Fibroblast of lung (primary cell): ENCODE results near the gene SYDE1. TPM values are rescaled to one million over a fixed set of nuclear protein-coding genes. Genes with fewer than 3 reads are reported as not detected.

ENCODE experiments used
- DNase-seq, 2 donors: peaks; one replicate each; pipeline versions ENCODE4 v3.0.0 to v3.0.0-alpha.2; 2010; ENCODE audit warnings: low read depth in 2 of 2
- H2AFZ ChIP-seq: 2 replicates; pipeline ENCODE4 v1.5.1; 2012; ENCODE audit warnings: low read length, control low read depth, inconsistent platforms
- H3K27ac ChIP-seq: 2 replicates; pipeline ENCODE4 v1.5.1; 2011; ENCODE audit warnings: low read length, control low read depth; ENCODE audit not compliant: insufficient read depth
- H3K27me3 ChIP-seq: 2 replicates; pipeline ENCODE4 v1.5.1; 2011; ENCODE audit warnings: mild to moderate bottlenecking, low read length; ENCODE audit not compliant: control insufficient read depth, insufficient read depth
- H3K36me3 ChIP-seq: 2 replicates; pipeline ENCODE4 v1.5.1; 2011; ENCODE audit warnings: low read length; ENCODE audit not compliant: control insufficient read depth, insufficient read depth
- H3K4me1 ChIP-seq: 2 replicates; pipeline ENCODE4 v1.5.1; 2011; ENCODE audit warnings: low read length; ENCODE audit not compliant: control insufficient read depth, insufficient read depth; ENCODE audit errors: extremely low read depth
- H3K4me2 ChIP-seq: 2 replicates; pipeline ENCODE4 v1.5.1; 2011; ENCODE audit warnings: low read length, control low read depth; ENCODE audit not compliant: insufficient read depth; ENCODE audit errors: extremely low read depth
- H3K4me3 ChIP-seq, 4 experiments: fragments of 200-600 bp in 1 of 4; sonication (generic) in 1 of 4; replicated peaks in 1 of 4; 2 replicates each; pipeline ENCODE4 v1.5.1; 2011 to 2016; ENCODE audit warnings: low read length in 4 of 4, low read depth in 3 of 4, mild to moderate bottlenecking in 3 of 4, control low read depth in 2 of 4, inconsistent platforms in 1 of 4, mixed read lengths in 1 of 4; ENCODE audit not compliant: insufficient read depth in 1 of 4; ENCODE audit errors: control extremely low read depth in 1 of 4
- H3K79me2 ChIP-seq: 2 replicates; pipeline ENCODE4 v1.5.1; 2012; ENCODE audit warnings: mild to moderate bottlenecking, low read length, inconsistent platforms; ENCODE audit not compliant: control insufficient read depth, insufficient read depth
- H3K9ac ChIP-seq: 2 replicates; pipeline ENCODE4 v1.5.1; 2011; ENCODE audit warnings: mild to moderate bottlenecking, low read length, control low read depth; ENCODE audit not compliant: insufficient read depth
- H3K9me3 ChIP-seq: 2 replicates; pipeline ENCODE4 v1.5.1; 2012; ENCODE audit warnings: low read depth, low read length; ENCODE audit not compliant: control insufficient read depth, insufficient read depth
- H4K20me1 ChIP-seq: 2 replicates; pipeline ENCODE4 v1.5.1; 2011; ENCODE audit warnings: low read length; ENCODE audit not compliant: control insufficient read depth, insufficient read depth; ENCODE audit errors: extremely low read depth
- EZH2 ChIP-seq: IDR thresholded peaks from 2 replicates; pipeline ENCODE4 v1.5.1; 2012; ENCODE audit warnings: low read length, control low read depth, mild to moderate bottlenecking; ENCODE audit errors: missing control alignments
- polyA plus RNA-seq, 2 donors: library from polyadenylated mRNA; depleted of rRNA in 1 of 2; stranded (reverse) in 1 of 2; unstranded in 1 of 2; fragments of >200 nt; gene quantifications; 2 replicates each; pipeline ENCODE4 v1.2.1, GENCODE V29; 2011 to 2012; ENCODE audit warnings: missing spikeins in 1 of 2
- total RNA-seq: library from RNA; depleted of rRNA; stranded (reverse); fragments of >200 nt; gene quantifications from 2 replicates; pipeline ENCODE4 v1.2.1, GENCODE V29; 2014
- TF ChIP-seq, protein P1 (sequence below), 2 donors: IDR thresholded peaks in 1 of 2; conservative IDR thresholded peaks in 1 of 2; 1 replicate in 1 of 2; 2 replicates in 1 of 2; pipeline ENCODE4 v1.5.1; 2011 to 2012; ENCODE audit warnings: low read length in 2 of 2, control low read depth in 1 of 2, inconsistent platforms in 1 of 2, low read depth in 1 of 2, mild to moderate bottlenecking in 1 of 2

The SYDE1 gene
- total and polyA plus RNA-seq, 2 donors (not counting 1 experiment from before 2014, with no cell fraction given): 21.0 to 28.6 TPM

DNA sequence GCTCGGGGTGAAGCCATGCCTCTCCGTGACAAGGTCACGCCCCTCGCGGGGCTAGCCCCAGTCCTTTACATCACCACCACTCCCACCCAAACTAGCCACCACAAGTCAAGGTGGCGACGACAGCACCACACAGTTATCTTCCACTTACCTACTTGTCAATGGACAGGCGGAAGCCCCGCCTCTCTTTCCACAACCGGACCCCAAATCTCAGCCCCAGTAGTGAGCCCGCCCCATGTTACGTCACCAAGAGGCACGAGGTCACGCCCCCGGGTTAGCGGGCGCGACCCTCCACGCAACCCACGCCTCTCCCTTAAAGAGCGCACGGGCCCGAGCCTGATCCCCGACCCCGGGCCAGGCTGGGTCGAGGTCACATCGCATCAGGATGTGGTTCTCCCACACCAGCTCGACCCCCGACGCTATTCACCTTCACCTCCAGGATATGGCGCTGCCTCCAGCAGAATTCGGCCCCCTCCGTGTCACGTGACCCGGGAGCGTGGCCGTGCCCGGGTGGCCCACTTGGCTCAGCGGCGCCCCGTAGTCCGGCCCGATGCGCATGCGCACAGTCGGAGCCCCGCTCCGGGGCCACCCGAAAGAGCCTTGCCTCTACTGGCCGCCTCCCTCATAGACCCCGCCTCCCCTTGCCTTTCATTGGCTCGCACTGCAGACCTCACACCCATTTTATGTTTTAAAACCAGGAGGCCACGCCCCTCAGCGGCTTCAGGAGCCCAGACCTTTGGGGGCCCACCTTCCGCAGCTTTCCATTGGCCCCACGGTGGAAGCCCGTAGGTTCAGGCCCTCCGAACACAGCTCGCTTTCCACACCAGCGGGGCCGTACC, 18.2 kb downstream of the SYDE1 start:
- Histone ChIP-seq H3K4me2 (peak overlapping the region; percentile 81), H3K9me3 (no peaks in the 10 kb centered on the region), H3K4me3 (peak overlapping the region; percentile 82 to 95 (median 90)), H3K27me3 (no peaks in the 10 kb centered on the region), H2AFZ (peak overlapping the region; percentile 95), H4K20me1 (no peaks in the 10 kb centered on the region), H3K36me3 (peaks cover 5% of the 10 kb centered on the region), H3K79me2 (peaks cover 16% of the 10 kb centered on the region), H3K9ac (peak overlapping the region; percentile 81), H3K4me1 (peaks cover 8% of the 10 kb centered on the region), H3K27ac (peak overlapping the region; percentile 94)
- TF ChIP-seq EZH2: no peak
- TF ChIP-seq, protein P1, sequence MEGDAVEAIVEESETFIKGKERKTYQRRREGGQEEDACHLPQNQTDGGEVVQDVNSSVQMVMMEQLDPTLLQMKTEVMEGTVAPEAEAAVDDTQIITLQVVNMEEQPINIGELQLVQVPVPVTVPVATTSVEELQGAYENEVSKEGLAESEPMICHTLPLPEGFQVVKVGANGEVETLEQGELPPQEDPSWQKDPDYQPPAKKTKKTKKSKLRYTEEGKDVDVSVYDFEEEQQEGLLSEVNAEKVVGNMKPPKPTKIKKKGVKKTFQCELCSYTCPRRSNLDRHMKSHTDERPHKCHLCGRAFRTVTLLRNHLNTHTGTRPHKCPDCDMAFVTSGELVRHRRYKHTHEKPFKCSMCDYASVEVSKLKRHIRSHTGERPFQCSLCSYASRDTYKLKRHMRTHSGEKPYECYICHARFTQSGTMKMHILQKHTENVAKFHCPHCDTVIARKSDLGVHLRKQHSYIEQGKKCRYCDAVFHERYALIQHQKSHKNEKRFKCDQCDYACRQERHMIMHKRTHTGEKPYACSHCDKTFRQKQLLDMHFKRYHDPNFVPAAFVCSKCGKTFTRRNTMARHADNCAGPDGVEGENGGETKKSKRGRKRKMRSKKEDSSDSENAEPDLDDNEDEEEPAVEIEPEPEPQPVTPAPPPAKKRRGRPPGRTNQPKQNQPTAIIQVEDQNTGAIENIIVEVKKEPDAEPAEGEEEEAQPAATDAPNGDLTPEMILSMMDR (conservative IDR thresholded peaks at IDR 0.05 in 1 of 2, IDR thresholded peaks at IDR 0.05 in 1 of 2; ENCODE audit: low read depth in 1 of 2, low read length in 2 of 2): no peak
- peak; percentile 96 to 97 for DNase-seq

DNA sequence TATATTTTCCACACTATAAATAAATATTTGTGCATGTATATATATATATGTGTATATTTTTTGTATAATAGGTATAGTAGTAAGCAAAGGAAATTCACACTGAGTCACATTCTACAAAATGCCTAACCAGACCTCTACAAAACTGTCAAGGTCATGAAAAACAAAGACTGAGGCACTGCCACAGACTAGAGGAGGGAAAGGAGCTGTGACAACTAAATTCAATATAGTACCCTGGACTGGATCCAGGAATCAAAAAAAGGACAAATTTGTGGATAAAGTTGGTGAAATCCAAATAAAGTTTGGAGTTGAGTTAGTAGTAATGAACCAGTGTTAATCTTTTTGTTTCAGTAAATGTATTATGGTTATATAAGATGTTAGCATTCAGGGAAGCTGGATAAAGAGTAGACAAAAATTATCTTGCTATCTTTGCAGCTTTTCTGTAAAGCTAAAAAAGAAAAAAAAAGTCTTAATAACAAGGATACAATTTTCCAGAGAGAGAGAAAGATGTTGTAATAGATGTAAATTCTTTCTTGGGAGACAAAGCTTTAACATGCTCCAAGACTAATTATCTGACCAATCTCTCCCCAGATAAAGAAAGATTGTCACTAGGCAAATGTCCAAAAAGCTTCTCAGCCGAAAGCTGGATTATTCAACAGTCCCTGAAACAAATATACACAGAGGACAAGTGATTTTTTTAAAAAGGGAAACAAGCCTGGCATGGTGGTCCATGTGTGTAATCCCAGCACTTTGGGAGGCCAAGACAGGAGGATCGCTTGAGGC, 19.1 kb downstream of the SYDE1 start:
- H3K4me1 ChIP-seq: peaks cover 8% of the 10 kb centered on the region
- H3K4me3 ChIP-seq: peak overlapping the region in 3 of 4 experiments; percentile 31 to 61 (median 52)
- H3K36me3 ChIP-seq: peaks cover 5% of the 10 kb centered on the region
- H2AFZ ChIP-seq: no peak overlapping the region
- peaks cover 16% of the 10 kb centered on the region for H3K79me2 ChIP-seq
- H4K20me1 ChIP-seq: no peaks in the 10 kb centered on the region
- peak overlapping the region; percentile 94 for H3K27ac ChIP-seq
- TF ChIP-seq EZH2: no peak
- TF ChIP-seq, protein P1 (conservative IDR thresholded peaks at IDR 0.05 in 1 of 2, IDR thresholded peaks at IDR 0.05 in 1 of 2; ENCODE audit: low read depth in 1 of 2, low read length in 2 of 2): no peak
- no peak for DNase-seq
- no peak overlapping the region for H3K9ac ChIP-seq
- H3K27me3 ChIP-seq: no peaks in the 10 kb centered on the region
- H3K9me3 ChIP-seq: no peaks in the 10 kb centered on the region
- peak overlapping the region; percentile 71 for H3K4me2 ChIP-seq

DNA sequence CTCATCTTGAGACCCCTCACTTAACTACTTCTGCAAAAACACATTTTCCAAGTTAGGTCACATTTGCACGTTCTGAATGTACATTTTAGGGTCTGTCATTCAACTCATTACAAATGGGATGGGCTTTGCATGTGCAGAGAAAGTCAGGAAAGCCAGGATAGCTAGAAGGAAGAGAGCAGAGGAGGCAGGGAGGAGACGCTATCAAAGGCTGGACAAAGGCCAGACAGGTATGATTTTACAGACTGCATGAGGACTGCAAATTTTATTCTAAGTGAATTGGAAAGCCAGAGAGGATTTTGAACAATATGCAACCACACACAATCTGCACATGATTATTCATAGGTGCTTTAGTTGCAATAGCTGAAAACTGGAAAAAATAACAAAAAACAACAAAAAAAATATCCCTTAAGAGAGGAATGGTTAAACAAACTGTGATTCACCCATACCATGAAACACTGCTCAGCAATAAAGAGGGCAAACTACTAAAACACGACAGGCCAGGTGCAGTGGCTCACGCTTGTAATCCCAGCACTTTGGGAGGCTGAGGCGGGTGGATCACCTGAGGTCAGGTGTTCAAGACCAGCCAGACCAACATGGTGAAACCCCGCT, 21.1 kb downstream of the SYDE1 start:
- H3K4me3 ChIP-seq: no peak overlapping the region
- no peak overlapping the region for H2AFZ ChIP-seq
- no peak overlapping the region for H3K27ac ChIP-seq
- no peak for DNase-seq
- no peaks in the 10 kb centered on the region for H3K27me3 ChIP-seq
- H3K4me1 ChIP-seq: peaks cover 8% of the 10 kb centered on the region
- H3K4me2 ChIP-seq: no peak overlapping the region
- H3K36me3 ChIP-seq: no peaks in the 10 kb centered on the region
- no peaks in the 10 kb centered on the region for H4K20me1 ChIP-seq
- H3K9ac ChIP-seq: no peak overlapping the region
- H3K79me2 ChIP-seq: peaks cover 16% of the 10 kb centered on the region
- H3K9me3 ChIP-seq: no peaks in the 10 kb centered on the region
- TF ChIP-seq, protein P1 (conservative IDR thresholded peaks at IDR 0.05 in 1 of 2, IDR thresholded peaks at IDR 0.05 in 1 of 2; ENCODE audit: low read depth in 1 of 2, low read length in 2 of 2): no peak
- no peak for TF ChIP-seq EZH2
